ENCODE data around the gene DPP8.

Gene DPP8

GRCh38 chr15:65484876-65485275 is 32.6 kb downstream of the DPP8 start:
- H4K20me1 ChIP-seq (ENCODE audit: insufficient read depth, low read length) = no peaks in the 10 kb centered on the region
- H3K4me3 ChIP-seq (ENCODE audit: low read length) = no peak overlapping the region
- no peak overlapping the region for H3K4me2 ChIP-seq (ENCODE audit: low read length)
- no peak for TF ChIP-seq CTCF (IDR thresholded peaks at IDR 0.05; ENCODE audit: low read depth, low read length)
- TF ChIP-seq EZH2phosphoT487 (IDR thresholded peaks at IDR 0.05; ENCODE audit: low read depth) = no peak
- peaks cover 28% of the 10 kb centered on the region for H3K36me3 ChIP-seq (replicated peaks; ENCODE audit: low read depth, low read length)
- no peaks in the 10 kb centered on the region for H3K79me2 ChIP-seq (ENCODE audit: low read length)
- H3K9me3 ChIP-seq (ENCODE audit: insufficient read depth, low read length) = no peaks in the 10 kb centered on the region
- H3K27me3 ChIP-seq (ENCODE audit: low read depth, low read length) = no peaks in the 10 kb centered on the region
- no peak overlapping the region for H2AFZ ChIP-seq (ENCODE audit: low read depth, low read length)
- H3K4me1 ChIP-seq (ENCODE audit: low read length) = no peaks in the 10 kb centered on the region
- H3K27ac ChIP-seq (ENCODE audit: low read length) = no peak overlapping the region
- no peak overlapping the region for H3K9ac ChIP-seq (ENCODE audit: low read length)

GRCh38 chr15:65476903-65477302 is 40.6 kb downstream of the DPP8 start:
- no peak overlapping the region for H3K4me3 ChIP-seq (ENCODE audit: low read length)
- H3K9ac ChIP-seq (ENCODE audit: low read length) = no peak overlapping the region
- no peaks in the 10 kb centered on the region for H3K27me3 ChIP-seq (ENCODE audit: low read depth, low read length)
- H3K4me1 ChIP-seq (ENCODE audit: low read length) = no peaks in the 10 kb centered on the region
- H3K27ac ChIP-seq (ENCODE audit: low read length) = no peak overlapping the region
- no peaks in the 10 kb centered on the region for H4K20me1 ChIP-seq (ENCODE audit: insufficient read depth, low read length)
- no peak overlapping the region for H3K4me2 ChIP-seq (ENCODE audit: low read length)
- H3K79me2 ChIP-seq (ENCODE audit: low read length) = no peaks in the 10 kb centered on the region
- H2AFZ ChIP-seq (ENCODE audit: low read depth, low read length) = no peak overlapping the region
- H3K9me3 ChIP-seq (ENCODE audit: insufficient read depth, low read length) = no peaks in the 10 kb centered on the region
- TF ChIP-seq CTCF (IDR thresholded peaks at IDR 0.05; ENCODE audit: low read depth, low read length) (no peak), EZH2phosphoT487 (IDR thresholded peaks at IDR 0.05; ENCODE audit: low read depth) (no peak)
- H3K36me3 ChIP-seq (replicated peaks; ENCODE audit: low read depth, low read length) = peaks cover 29% of the 10 kb centered on the region

GRCh38 chr15:65470866-65471265 is 46.6 kb downstream of the DPP8 start:
- H3K36me3 ChIP-seq (replicated peaks; ENCODE audit: low read depth, low read length) = peaks cover 29% of the 10 kb centered on the region
- no peak overlapping the region for H3K4me2 ChIP-seq (ENCODE audit: low read length)
- TF ChIP-seq EZH2phosphoT487 (IDR thresholded peaks at IDR 0.05; ENCODE audit: low read depth) = no peak
- no peak for TF ChIP-seq CTCF (IDR thresholded peaks at IDR 0.05; ENCODE audit: low read depth, low read length)
- H2AFZ ChIP-seq (ENCODE audit: low read depth, low read length) = no peak overlapping the region
- H3K4me1 ChIP-seq (ENCODE audit: low read length) = no peaks in the 10 kb centered on the region
- no peaks in the 10 kb centered on the region for H3K79me2 ChIP-seq (ENCODE audit: low read length)
- H3K27ac ChIP-seq (ENCODE audit: low read length) = no peak overlapping the region
- H3K9me3 ChIP-seq (ENCODE audit: insufficient read depth, low read length) = no peaks in the 10 kb centered on the region
- H4K20me1 ChIP-seq (ENCODE audit: insufficient read depth, low read length) = no peaks in the 10 kb centered on the region
- H3K27me3 ChIP-seq (ENCODE audit: low read depth, low read length) = no peaks in the 10 kb centered on the region
- no peak overlapping the region for H3K4me3 ChIP-seq (ENCODE audit: low read length)
- H3K9ac ChIP-seq (ENCODE audit: low read length) = no peak overlapping the region

- no peak overlapping the region for H3K4me2 ChIP-seq (ENCODE audit: low read length)
- H2AFZ ChIP-seq (ENCODE audit: low read depth, low read length) = no peak overlapping the region
- H3K27ac ChIP-seq (ENCODE audit: low read length) = no peak overlapping the region
- H3K4me1 ChIP-seq (ENCODE audit: low read length) = no peaks in the 10 kb centered on the region
- no peaks in the 10 kb centered on the region for H4K20me1 ChIP-seq (ENCODE audit: insufficient read depth, low read length)
- H3K9me3 ChIP-seq (ENCODE audit: insufficient read depth, low read length) = no peaks in the 10 kb centered on the region
- no peaks in the 10 kb centered on the region for H3K79me2 ChIP-seq (ENCODE audit: low read length)
- H3K9ac ChIP-seq (ENCODE audit: low read length) = no peak overlapping the region
- TF ChIP-seq EZH2phosphoT487 (IDR thresholded peaks at IDR 0.05; ENCODE audit: low read depth) (no peak), CTCF (IDR thresholded peaks at IDR 0.05; ENCODE audit: low read depth, low read length) (no peak)
- peaks cover 28% of the 10 kb centered on the region for H3K36me3 ChIP-seq (replicated peaks; ENCODE audit: low read depth, low read length)
- no peak overlapping the region for H3K4me3 ChIP-seq (ENCODE audit: low read length)
- H3K27me3 ChIP-seq (ENCODE audit: low read depth, low read length) = no peaks in the 10 kb centered on the region
Measured at GRCh38 chr15:65468229-65468909, 49.1 kb downstream of the DPP8 start.
